Neural cell (in vitro differentiated cells): Measurements from ENCODE around the gene NADK.

ENCODE experiments used
- CTCF ChIP-seq: fragments of 450-650 bp; IDR thresholded peaks from 2 replicates; pipeline ENCODE4 v1.5.1; 2014; ENCODE audit warnings: antibody characterized with exemption, mild to moderate bottlenecking, moderate library complexity; ENCODE audit not compliant: poor library complexity, severe bottlenecking
- EZH2 ChIP-seq: fragments of 200-600, 300-800 bp; shearing (Covaris generic), sonication (generic); IDR thresholded peaks from 2 replicates; pipeline ENCODE4 v1.6.1; 2014; ENCODE audit warnings: antibody characterized with exemption, low read length, borderline replicate concordance, mild to moderate bottlenecking; ENCODE audit not compliant: insufficient read depth, poor library complexity, severe bottlenecking
- POLR2AphosphoS5 ChIP-seq: IDR thresholded peaks from 2 replicates; pipeline ENCODE4 v1.6.1; 2012
- SMC3 ChIP-seq: fragments of 450-650 bp; conservative IDR thresholded peaks from 2 replicates; pipeline ENCODE4 v1.6.1; 2014; ENCODE audit warnings: antibody characterized with exemption, mild to moderate bottlenecking, moderate library complexity; ENCODE audit not compliant: poor library complexity
- TAF1 ChIP-seq: IDR thresholded peaks from 2 replicates; pipeline ENCODE4 v1.6.1; 2012; ENCODE audit warnings: low read depth

- TF ChIP-seq SMC3, result no peak
- no peak for TF ChIP-seq EZH2
- TF ChIP-seq POLR2AphosphoS5, result no peak
- no peak for TF ChIP-seq TAF1
- TF ChIP-seq CTCF, result no peak
Measured at GRCh38 chr1:1799716-1800115, 21.4 kb upstream of the NADK start.
